GM12891 (cell line): ENCODE measurements around the gene EDN1.

ENCODE experiments used
- PAX5 ChIP-seq: IDR thresholded peaks from 2 replicates; pipeline ENCODE4 v1.6.1; 2011; ENCODE audit warnings: low read length, moderate library complexity, mild to moderate bottlenecking; ENCODE audit not compliant: insufficient read depth, severe bottlenecking
- POLR2A ChIP-seq: IDR thresholded peaks from 2 replicates; pipeline ENCODE4 v1.6.1; 2011; ENCODE audit warnings: low read depth, low read length, control low read depth
- POLR2AphosphoS5 ChIP-seq: IDR thresholded peaks from 2 replicates; pipeline ENCODE4 v1.6.1; 2011; ENCODE audit warnings: low read depth, low read length, control low read depth
- TAF1 ChIP-seq: IDR thresholded peaks from 2 replicates; pipeline ENCODE4 v1.6.1; 2011; ENCODE audit warnings: low read depth, low read length, control low read depth

DNA sequence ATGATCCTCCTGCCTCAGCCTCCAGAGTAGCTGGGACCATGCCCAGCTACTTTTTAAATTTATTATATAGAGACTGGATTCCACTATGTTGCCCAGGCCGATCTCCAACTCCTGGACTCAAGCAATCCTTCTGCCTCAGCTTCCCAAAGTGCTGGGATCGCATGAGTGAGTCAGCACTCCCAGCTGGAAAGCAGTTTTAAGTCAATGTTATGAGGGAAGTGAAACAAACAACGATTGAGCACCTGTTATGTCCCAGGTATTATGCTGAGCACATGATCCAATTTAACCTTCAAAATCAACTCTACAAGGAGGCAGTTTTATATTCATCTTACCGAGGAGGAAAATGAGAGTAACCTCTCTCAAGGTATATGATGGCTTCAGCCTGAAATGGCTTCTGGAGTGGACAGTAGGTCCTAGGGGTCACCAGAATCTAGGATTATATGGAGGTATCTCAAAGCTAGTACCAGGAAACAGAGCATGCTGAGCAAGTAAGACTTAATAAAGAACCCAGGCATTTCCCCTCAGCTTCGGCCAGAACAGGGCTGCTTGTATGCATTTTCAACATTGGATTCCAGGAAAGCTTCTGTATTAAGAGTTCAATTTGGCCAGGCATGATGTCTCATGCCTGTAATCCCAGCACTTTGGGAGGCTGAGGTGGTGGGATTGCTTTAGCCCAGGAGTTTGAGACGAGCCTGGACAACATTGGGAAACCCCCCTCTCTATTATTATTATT is 55.0 kb downstream of the EDN1 start:
- TF ChIP-seq PAX5, result no peak
- TF ChIP-seq POLR2A, result no peak
- TF ChIP-seq POLR2AphosphoS5, result no peak
- no peak for TF ChIP-seq TAF1
